Measurements from ENCODE around the gene VEZF1.

VEZF1 gene

DNA sequence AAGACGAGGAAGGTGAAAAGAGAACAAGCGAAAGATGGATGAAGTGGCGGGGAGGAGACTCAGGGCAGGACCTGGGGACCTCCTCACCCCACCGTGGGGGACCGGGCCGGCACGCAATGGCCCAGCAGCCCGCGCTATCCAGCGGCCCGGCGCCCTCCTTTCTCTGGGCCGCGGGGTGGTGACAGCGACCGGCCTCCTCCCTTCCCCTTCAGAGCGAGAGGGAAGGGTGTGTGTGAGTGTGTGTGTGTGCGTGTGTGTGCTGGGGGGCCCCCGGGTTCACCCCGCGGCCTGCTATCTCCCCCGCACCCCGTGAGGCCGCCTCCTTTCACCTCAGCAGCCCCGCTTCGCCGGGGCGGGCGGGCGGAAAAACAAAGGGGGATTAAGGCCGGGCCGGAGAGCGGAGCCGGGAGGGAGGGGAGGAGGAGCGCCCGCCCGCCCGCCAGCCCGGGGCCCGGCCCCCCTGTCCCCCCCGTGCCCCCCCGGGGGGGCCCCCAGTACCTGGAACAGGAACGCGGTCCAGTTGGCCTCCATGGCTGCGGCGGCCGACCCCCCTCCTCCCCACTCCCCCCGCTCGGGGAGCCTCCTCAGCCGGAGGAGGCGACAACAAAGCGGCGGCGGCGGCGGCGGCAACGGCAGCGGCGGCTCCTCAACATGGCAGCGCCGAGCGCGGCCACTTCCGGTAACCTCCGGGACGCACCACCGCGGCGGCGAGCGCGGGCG lies at the start of gene VEZF1:
VEZF1 (minus strand) TSS at position 674 of the 720 bp plus-strand sequence; CDS start at position 531, 143 bp downstream.
- Histone ChIP-seq H3K36me3 (ENCODE audit: control insufficient read depth, insufficient read depth, low read length) (no peaks in the 10 kb centered on the region), H3K27ac (ENCODE audit: low read depth, low read length) (peak within 1 kb of the TSS; percentile 98), H3K4me1 (ENCODE audit: control insufficient read depth, insufficient read depth, low read length) (peaks cover 43% of the 10 kb centered on the region), H3K9ac (ENCODE audit: low read length) (peak within 1 kb of the TSS; percentile 54), H3K4me3 (ENCODE audit: low read length) (peak within 1 kb of the TSS; percentile 98), H3K27me3 (ENCODE audit: control insufficient read depth, insufficient read depth, low read length) (no peaks in the 10 kb centered on the region)

DNA sequence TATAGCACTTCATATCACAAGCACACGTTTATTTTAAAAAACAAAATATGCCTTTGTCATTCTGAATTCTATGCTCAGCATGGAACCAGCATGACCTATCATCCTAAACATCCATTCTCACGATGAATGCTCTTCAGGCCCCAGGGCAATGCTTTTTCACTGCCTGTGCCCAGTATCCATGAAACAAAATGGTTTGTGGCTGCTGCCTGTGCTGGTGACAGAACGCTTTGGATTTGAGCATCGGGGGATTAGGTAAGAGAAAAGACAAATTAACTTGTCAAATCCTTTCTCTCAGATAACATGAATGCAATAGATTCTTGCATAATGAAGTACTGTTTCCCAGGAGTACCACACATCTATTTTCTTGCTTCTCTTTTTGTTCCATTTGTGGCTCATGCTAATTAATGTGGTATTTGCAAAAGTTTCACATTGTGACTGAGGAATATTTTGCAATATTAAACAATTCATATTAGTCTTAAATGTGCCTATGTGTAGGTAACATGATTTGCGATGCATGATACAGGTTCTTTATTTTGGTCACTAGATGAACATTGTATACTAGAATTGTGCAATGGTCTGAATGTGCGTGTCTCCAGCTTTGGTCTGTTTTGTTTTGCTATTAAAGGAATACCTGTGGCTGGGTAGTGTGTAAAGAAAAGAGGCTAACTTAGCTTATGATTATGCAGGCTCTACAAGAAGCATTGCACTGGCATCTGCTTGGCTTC lies 44.8 kb upstream of the VEZF1 start:
- H3K27ac ChIP-seq (ENCODE audit: low read depth, low read length), result no peak overlapping the region
- H3K27me3 ChIP-seq (ENCODE audit: control insufficient read depth, insufficient read depth, low read length), result no peaks in the 10 kb centered on the region
- H3K36me3 ChIP-seq (ENCODE audit: control insufficient read depth, insufficient read depth, low read length), result no peaks in the 10 kb centered on the region
- H3K4me1 ChIP-seq (ENCODE audit: control insufficient read depth, insufficient read depth, low read length), result no peaks in the 10 kb centered on the region
- no peak overlapping the region for H3K4me3 ChIP-seq (ENCODE audit: low read length)
- no peak overlapping the region for H3K9ac ChIP-seq (ENCODE audit: low read length)

GRCh38 chr17:58028578-58028977 lies 40.5 kb upstream of the VEZF1 start:
- no peaks in the 10 kb centered on the region for H3K36me3 ChIP-seq (ENCODE audit: control insufficient read depth, insufficient read depth, low read length)
- H3K4me3 ChIP-seq (ENCODE audit: low read length), result no peak overlapping the region
- no peak overlapping the region for H3K27ac ChIP-seq (ENCODE audit: low read depth, low read length)
- no peaks in the 10 kb centered on the region for H3K27me3 ChIP-seq (ENCODE audit: control insufficient read depth, insufficient read depth, low read length)
- H3K9ac ChIP-seq (ENCODE audit: low read length), result no peak overlapping the region
- no peaks in the 10 kb centered on the region for H3K4me1 ChIP-seq (ENCODE audit: control insufficient read depth, insufficient read depth, low read length)

DNA sequence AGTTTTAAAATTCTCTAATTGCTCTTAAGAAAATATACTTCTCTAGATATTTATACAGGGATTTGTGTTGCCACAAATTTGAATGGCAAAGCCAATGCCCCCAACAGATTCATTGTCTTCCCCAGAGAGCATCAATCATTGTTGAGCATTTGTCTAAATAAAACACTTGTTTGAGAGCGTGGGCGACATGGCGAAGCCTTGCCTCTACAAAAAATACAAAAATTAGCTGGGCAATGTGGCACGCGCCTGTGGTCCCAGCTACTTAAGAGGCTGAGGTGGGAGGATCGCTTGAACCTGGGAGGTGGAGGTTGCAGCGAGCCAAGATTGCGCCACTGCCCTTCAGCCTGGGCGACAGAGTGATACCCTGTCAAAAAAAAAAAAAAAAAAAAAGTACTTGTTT lies 32.3 kb upstream of the VEZF1 start:
- Histone ChIP-seq H3K27ac (ENCODE audit: low read depth, low read length) (no peak overlapping the region), H3K4me1 (ENCODE audit: control insufficient read depth, insufficient read depth, low read length) (no peaks in the 10 kb centered on the region), H3K27me3 (ENCODE audit: control insufficient read depth, insufficient read depth, low read length) (no peaks in the 10 kb centered on the region), H3K9ac (ENCODE audit: low read length) (no peak overlapping the region), H3K4me3 (ENCODE audit: low read length) (no peak overlapping the region), H3K36me3 (ENCODE audit: control insufficient read depth, insufficient read depth, low read length) (no peaks in the 10 kb centered on the region)

DNA sequence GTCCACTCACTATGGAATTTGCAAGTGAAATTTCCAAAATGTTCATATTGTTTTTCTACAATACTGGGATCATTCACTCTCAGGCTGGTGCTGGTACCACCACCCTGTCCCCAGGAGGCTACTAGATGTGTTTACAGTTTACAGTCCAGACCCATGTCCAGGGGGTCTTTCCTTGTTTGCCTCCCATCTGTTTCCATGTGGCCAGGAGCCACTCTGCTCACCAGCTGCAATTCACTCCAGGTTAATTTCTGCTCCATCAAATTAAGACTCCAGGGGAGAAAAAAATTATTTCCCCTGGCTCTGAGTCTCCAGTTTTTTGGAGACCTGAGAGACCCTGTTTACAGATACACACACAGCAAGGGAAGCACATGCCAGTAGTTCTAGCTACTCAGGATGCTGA lies 31.5 kb upstream of the VEZF1 start:
- Histone ChIP-seq H3K36me3 (ENCODE audit: control insufficient read depth, insufficient read depth, low read length) (no peaks in the 10 kb centered on the region), H3K27ac (ENCODE audit: low read depth, low read length) (no peak overlapping the region), H3K4me1 (ENCODE audit: control insufficient read depth, insufficient read depth, low read length) (no peaks in the 10 kb centered on the region), H3K27me3 (ENCODE audit: control insufficient read depth, insufficient read depth, low read length) (no peaks in the 10 kb centered on the region), H3K9ac (ENCODE audit: low read length) (no peak overlapping the region), H3K4me3 (ENCODE audit: low read length) (no peak overlapping the region)

GRCh38 chr17:58019039-58019438 lies 31.0 kb upstream of the VEZF1 start:
- Histone ChIP-seq H3K27me3 (ENCODE audit: control insufficient read depth, insufficient read depth, low read length) (no peaks in the 10 kb centered on the region), H3K4me3 (ENCODE audit: low read length) (no peak overlapping the region), H3K9ac (ENCODE audit: low read length) (no peak overlapping the region), H3K36me3 (ENCODE audit: control insufficient read depth, insufficient read depth, low read length) (no peaks in the 10 kb centered on the region), H3K4me1 (ENCODE audit: control insufficient read depth, insufficient read depth, low read length) (no peaks in the 10 kb centered on the region), H3K27ac (ENCODE audit: low read depth, low read length) (no peak overlapping the region)

GRCh38 chr17:58010067-58010799 lies 22.2 kb upstream of the VEZF1 start:
- Histone ChIP-seq H3K27ac (ENCODE audit: low read depth, low read length) (no peak overlapping the region), H3K36me3 (ENCODE audit: control insufficient read depth, insufficient read depth, low read length) (peaks cover 6% of the 10 kb centered on the region), H3K9ac (ENCODE audit: low read length) (no peak overlapping the region), H3K4me1 (ENCODE audit: control insufficient read depth, insufficient read depth, low read length) (peaks cover 9% of the 10 kb centered on the region), H3K27me3 (ENCODE audit: control insufficient read depth, insufficient read depth, low read length) (no peaks in the 10 kb centered on the region), H3K4me3 (ENCODE audit: low read length) (no peak overlapping the region)

- Histone ChIP-seq H3K27ac (ENCODE audit: low read depth, low read length) (peak overlapping the region; percentile 98), H3K36me3 (ENCODE audit: control insufficient read depth, insufficient read depth, low read length) (peaks cover 10% of the 10 kb centered on the region), H3K9ac (ENCODE audit: low read length) (no peak overlapping the region), H3K27me3 (ENCODE audit: control insufficient read depth, insufficient read depth, low read length) (no peaks in the 10 kb centered on the region), H3K4me3 (ENCODE audit: low read length) (peak overlapping the region; percentile 91), H3K4me1 (ENCODE audit: control insufficient read depth, insufficient read depth, low read length) (peaks cover 24% of the 10 kb centered on the region)
These were observed 20.0 kb upstream of the VEZF1 start for GRCh38 chr17:58007781-58008706.

DNA sequence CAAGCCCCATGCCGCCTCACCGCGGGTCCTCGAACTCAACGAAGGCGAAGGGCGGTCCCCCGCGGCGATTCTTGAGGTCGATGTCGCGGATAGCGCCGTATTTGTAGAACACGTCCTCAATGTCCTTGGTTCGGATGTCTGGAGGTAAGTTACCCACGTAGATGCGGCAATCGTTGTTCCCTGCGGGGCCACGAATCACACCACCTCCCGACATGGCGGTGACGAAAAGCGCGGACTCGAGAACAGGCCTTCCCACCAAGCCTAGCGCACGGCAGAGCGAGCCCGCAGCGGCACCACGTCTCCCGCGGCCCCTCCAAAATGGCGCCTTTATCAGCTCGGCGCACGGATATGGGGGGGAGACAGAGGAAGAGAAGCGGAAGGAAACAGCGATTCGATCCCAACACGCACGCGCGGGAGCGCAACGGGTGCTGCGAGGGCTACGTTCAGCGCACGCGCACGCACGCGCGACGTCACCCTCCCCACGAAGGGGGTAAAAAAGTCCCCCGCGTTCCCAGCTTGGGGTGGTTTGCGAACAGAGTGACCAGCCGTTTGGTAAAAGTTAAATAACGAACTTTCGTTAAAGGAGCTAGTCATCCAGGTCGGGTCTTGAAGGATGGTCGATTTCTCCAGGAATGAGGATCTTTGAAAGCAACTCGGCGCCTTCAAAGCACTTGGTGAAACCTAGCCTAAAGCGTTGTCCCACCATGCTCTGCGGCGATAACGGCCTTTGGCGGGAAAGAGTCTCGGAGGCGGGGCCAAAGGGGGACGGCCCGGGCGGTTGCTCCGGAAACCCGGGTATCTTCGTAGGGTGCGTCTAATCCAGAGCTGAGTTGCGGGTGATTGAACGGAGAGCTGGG lies 19.1 kb upstream of the VEZF1 start, which contains the start of gene SRSF1:
SRSF1 (minus strand) TSS at position 323 of the 857 bp plus-strand sequence; CDS start at position 214, 109 bp downstream.
- Histone ChIP-seq H3K27me3 (ENCODE audit: control insufficient read depth, insufficient read depth, low read length) (no peaks in the 10 kb centered on the region), H3K9ac (ENCODE audit: low read length) (peak within 1 kb of the TSS; percentile 100), H3K4me1 (ENCODE audit: control insufficient read depth, insufficient read depth, low read length) (peaks cover 24% of the 10 kb centered on the region), H3K4me3 (ENCODE audit: low read length) (peak within 1 kb of the TSS; percentile 91), H3K27ac (ENCODE audit: low read depth, low read length) (peak within 1 kb of the TSS; percentile 98), H3K36me3 (ENCODE audit: control insufficient read depth, insufficient read depth, low read length) (peaks cover 10% of the 10 kb centered on the region)

DNA sequence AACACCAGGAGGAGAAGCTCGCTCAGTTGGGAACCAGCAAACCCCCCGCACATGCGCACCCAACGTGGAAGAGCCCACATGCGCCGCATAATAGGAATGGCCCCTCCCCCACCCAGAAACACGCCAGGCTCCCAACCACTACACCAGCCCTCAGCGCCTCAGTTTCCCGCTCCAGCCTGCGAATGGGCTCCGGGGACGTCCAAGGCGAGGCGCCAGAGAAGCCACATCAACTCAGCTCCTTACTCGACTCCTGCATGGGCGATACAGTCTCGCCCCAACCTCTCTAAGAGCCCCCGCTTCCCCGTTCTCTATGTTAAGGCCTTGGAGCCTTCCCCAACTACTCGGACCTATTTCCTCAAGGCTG lies 18.5 kb upstream of the VEZF1 start:
- Histone ChIP-seq H3K4me3 (ENCODE audit: low read length) (peak overlapping the region; percentile 91), H3K27me3 (ENCODE audit: control insufficient read depth, insufficient read depth, low read length) (no peaks in the 10 kb centered on the region), H3K36me3 (ENCODE audit: control insufficient read depth, insufficient read depth, low read length) (peaks cover 10% of the 10 kb centered on the region), H3K9ac (ENCODE audit: low read length) (peak overlapping the region; percentile 100), H3K4me1 (ENCODE audit: control insufficient read depth, insufficient read depth, low read length) (peaks cover 24% of the 10 kb centered on the region), H3K27ac (ENCODE audit: low read depth, low read length) (peak overlapping the region; percentile 98)
